ENCODE measurements around the gene FAM83C. TPM values are rescaled to one million over a fixed set of nuclear protein-coding genes. Genes with fewer than 3 reads are reported as not detected.

FAM83C gene
- total RNA-seq, 4 donors from 2014 or later = not detected

DNA sequence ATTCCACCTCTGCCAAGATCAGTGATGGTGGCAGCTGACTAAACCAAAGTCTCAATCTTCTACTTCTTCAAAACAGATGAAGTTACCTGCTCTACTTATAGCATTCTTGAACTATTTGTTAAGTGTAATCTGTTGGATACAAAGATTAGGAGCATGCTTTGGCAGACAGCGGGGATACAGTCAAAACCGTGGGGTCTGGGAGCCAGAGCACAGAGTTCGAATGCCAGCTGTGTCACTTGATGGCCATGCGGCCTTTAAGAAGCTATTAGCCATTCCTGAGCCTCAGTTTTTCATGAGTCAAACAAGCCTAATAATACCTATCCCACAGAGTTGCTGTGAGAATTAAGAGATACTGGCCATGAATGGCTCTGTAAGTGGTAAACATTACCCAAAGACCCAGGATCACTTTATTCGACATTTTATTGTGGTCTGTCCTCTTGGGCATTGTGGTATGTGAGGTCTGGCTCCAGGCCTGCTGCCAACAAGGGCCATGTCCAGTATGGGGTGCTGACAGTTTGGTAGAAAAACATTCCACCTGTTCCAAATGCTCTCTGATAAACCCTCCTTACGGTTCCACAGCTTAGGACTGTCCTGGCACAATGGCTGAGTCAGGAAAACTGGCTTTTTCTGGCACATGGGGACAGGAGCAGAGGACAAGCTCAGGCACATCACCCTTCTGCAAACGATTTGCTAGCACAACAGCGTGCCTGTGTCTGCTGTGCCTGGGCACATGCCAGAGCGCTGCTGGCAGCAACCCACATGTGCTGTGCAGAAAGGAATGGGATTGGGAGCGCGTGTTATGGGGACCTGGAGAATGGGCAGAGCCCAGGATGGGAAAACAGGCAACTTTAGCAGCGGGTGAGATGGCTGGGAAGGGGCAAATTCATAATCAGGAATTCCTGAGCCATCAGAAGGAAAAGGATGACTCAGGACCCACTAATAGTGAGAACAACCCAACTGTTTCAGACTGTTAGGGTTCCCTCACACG, 15.7 kb upstream of the FAM83C start:
- no peak for DNase-seq (ENCODE audit: extremely low spot score)
- intact Hi-C loops (cut with DNase I) = no loop called here
- Histone ChIP-seq H3K27ac (replicated peaks in 1 of 4) (peak overlapping the region; percentile 40 to 60 (median 51)), H3K27me3 (no peaks in the 10 kb centered on the region), H3K9me3 (no peaks in the 10 kb centered on the region), H3K4me1 (peaks cover 22 to 53% (median 52%) of the 10 kb centered on the region in 4 donors), H3K4me3 (no peak overlapping the region), H3K36me3 (peaks cover 0 to 28% (median 8%) of the 10 kb centered on the region in 4 donors)
- WGBS = 55% methylated on average over 12 of the region's 13 CpGs
- TF ChIP-seq POLR2A (IDR thresholded peaks at IDR 0.05; ENCODE audit: low read depth) (no peak), POLR2AphosphoS5 (IDR thresholded peaks at IDR 0.05) (peak; percentile 40 to 41)

GRCh38 chr20:35306931-35307517, 14.8 kb upstream of the FAM83C start:
- Histone ChIP-seq H3K27ac (replicated peaks in 1 of 4) (peak overlapping the region; percentile 40 to 60 (median 51)), H3K36me3 (peaks cover 0 to 28% (median 5%) of the 10 kb centered on the region in 4 donors), H3K4me1 (peaks cover 22 to 63% (median 62%) of the 10 kb centered on the region in 4 donors), H3K9me3 (no peaks in the 10 kb centered on the region), H3K27me3 (no peaks in the 10 kb centered on the region), H3K4me3 (no peak overlapping the region)
- 62% methylated on average over 3 of the region's 4 CpGs for WGBS
- TF ChIP-seq CTCF (IDR thresholded peaks at IDR 0.05) (peak; percentile 38 to 64 (median 45)), POLR2AphosphoS5 (IDR thresholded peaks at IDR 0.05) (peak in 1 of 2 donors; percentile 12), POLR2A (IDR thresholded peaks at IDR 0.05; ENCODE audit: low read depth) (no peak)
- intact Hi-C loops (cut with DNase I) = no loop called here
- no peak for DNase-seq (ENCODE audit: extremely low spot score)

DNA sequence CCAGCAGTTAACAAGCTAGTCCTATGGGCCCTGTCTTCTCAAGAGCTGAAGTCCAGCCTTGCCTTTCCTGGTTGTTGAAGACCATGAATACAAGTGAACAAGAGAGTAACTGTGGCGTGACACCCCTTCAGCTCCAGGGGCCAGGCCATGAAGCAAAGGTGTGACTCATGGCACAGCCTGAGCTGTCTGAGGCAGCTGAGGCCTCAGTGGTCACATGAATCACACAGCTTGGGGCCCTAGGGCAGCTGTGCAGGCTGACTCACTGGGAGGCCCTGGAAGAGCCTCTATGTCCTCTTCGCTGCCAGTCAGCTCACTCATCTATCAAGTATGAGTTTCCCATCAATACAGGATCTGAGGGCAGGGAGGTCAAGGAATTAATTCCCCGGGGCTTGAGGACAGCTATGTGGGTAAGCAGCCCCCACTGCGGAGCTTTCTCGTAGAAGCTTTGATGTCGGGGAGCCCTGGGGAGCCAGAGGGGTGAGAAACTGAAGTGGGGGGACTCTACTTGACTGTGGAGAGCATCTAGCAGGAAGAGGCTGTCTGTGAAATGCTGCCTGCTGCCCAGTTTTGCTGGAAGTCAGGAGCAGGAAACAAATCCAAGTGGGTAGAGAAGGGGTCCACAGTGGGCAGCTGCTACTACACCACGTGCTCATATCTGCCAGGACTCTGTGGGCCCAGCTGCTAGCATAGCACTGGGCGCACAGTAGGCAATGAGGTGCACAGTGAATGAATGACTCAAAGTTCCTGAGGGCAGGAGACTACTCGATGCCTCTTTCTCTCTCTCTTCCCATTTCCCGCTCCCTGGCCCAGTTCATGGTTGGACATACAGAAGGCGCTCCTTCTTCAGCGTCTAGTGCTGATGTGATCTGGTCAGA, 13.7 kb upstream of the FAM83C start:
- Histone ChIP-seq H3K27me3 (no peaks in the 10 kb centered on the region), H3K4me3 (no peak overlapping the region), H3K9me3 (no peaks in the 10 kb centered on the region), H3K27ac (replicated peaks in 1 of 4) (peak overlapping the region in 2 of 4 donors; percentile 37 to 52), H3K36me3 (peaks cover 0 to 28% (median 5%) of the 10 kb centered on the region in 4 donors), H3K4me1 (peaks cover 22 to 66% (median 65%) of the 10 kb centered on the region in 4 donors)
- 82% methylated on average over 11 of the region's 12 CpGs for WGBS
- TF ChIP-seq EP300 (IDR thresholded peaks at IDR 0.05) (no peak), POLR2AphosphoS5 (IDR thresholded peaks at IDR 0.05) (peak in 1 of 2 donors; percentile 58)
- intact Hi-C loops (cut with DNase I) = loop anchor here (2.0 kb wide), 2 partner anchors 133 to 141 kb away; partner anchors contain the start of gene GDF5
- no peak for DNase-seq (ENCODE audit: extremely low spot score)

- WGBS = 97% methylated on average over 3 of the region's 6 CpGs
- Histone ChIP-seq H3K4me3 (no peak overlapping the region), H3K27me3 (no peaks in the 10 kb centered on the region), H3K27ac (replicated peaks in 1 of 4) (no peak overlapping the region), H3K36me3 (peaks cover 0 to 25% (median 5%) of the 10 kb centered on the region in 4 donors), H3K4me1 (peaks cover 22 to 66% (median 65%) of the 10 kb centered on the region in 4 donors), H3K9me3 (no peaks in the 10 kb centered on the region)
- intact Hi-C loops (cut with DNase I) = loop anchor here (2.0 kb wide), 2 partner anchors 134 to 142 kb away; partner anchors contain the start of gene GDF5
- TF ChIP-seq POLR2A (IDR thresholded peaks at IDR 0.05; ENCODE audit: low read depth) = no peak
- TF ChIP-seq POLR2AphosphoS5 (IDR thresholded peaks at IDR 0.05) = no peak
- no peak for TF ChIP-seq CTCF (IDR thresholded peaks at IDR 0.05)
- no peak for TF ChIP-seq EP300 (IDR thresholded peaks at IDR 0.05)
- no peak for DNase-seq (ENCODE audit: extremely low spot score)
Observed at GRCh38 chr20:35304956-35305355, 12.7 kb upstream of the FAM83C start.
